ENCODE measurements around the gene DNAH12. TPM values are rescaled to one million over a fixed set of nuclear protein-coding genes. Genes with fewer than 3 reads are reported as not detected.

Gene DNAH12
- total RNA-seq, 6 experiments from 2014 or later: under 0.01 to 0.29 (median 0.18) TPM; not detected in 1

DNA sequence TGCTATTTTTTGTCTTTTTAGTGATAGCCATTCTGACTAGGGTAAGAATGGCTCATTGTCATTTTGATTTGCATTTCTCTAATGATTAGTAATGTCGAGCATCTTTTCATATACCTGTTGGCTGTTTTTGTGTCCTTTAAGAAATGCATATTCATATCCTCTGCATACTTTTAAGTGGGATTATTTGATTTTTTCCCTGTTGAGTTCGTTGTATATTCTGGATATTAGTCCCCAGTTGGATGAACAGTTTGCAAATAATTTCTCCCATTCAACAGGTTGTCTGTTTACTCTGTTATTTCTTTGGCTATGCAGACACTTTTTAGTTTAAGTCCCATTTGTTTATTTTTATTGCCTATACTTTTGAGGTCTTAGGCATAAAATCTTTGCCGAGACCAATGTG, 282.2 kb downstream of the DNAH12 start:
- WGBS (ENCODE audit: insufficient coverage, low coverage, low lambda C conversion rate, missing lambda C conversion rate): 100% methylated on average over 3 of the region's 3 CpGs

DNA sequence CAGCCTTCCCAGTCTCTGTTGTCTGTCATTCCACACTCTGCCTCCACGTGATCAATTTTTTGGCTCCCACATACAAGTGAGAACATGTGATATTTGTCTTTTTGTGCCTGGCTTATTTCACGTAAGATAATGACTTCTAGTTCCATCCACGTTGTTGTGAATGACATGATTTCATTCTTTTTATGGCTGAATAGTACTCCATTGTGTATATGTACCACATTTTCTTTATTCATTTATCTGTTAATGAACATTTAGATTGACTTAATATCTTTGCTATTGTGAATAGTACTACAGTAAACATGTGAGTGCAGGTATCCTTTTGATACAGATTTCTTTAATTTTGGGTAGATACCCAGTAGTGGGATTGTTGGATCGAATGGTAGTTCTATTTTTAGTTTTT, 283.0 kb downstream of the DNAH12 start:
- WGBS (ENCODE audit: insufficient coverage, low coverage, low lambda C conversion rate, missing lambda C conversion rate): 92% methylated on average over 4 of the region's 4 CpGs
- TF ChIP-seq, protein P1, sequence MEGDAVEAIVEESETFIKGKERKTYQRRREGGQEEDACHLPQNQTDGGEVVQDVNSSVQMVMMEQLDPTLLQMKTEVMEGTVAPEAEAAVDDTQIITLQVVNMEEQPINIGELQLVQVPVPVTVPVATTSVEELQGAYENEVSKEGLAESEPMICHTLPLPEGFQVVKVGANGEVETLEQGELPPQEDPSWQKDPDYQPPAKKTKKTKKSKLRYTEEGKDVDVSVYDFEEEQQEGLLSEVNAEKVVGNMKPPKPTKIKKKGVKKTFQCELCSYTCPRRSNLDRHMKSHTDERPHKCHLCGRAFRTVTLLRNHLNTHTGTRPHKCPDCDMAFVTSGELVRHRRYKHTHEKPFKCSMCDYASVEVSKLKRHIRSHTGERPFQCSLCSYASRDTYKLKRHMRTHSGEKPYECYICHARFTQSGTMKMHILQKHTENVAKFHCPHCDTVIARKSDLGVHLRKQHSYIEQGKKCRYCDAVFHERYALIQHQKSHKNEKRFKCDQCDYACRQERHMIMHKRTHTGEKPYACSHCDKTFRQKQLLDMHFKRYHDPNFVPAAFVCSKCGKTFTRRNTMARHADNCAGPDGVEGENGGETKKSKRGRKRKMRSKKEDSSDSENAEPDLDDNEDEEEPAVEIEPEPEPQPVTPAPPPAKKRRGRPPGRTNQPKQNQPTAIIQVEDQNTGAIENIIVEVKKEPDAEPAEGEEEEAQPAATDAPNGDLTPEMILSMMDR (IDR thresholded peaks at IDR 0.05): no peak
- no peak for TF ChIP-seq POLR2A (IDR thresholded peaks at IDR 0.05)
- intact Hi-C loops (cut with DNase I): no loop called here
- no peak overlapping the region for H3K4me3 ChIP-seq
- ATAC-seq (no peak), DNase-seq (no peak)
- H3K36me3 ChIP-seq: peaks cover 0 to 51% (median 28%) of the 10 kb centered on the region in 4 donors
- H3K27me3 ChIP-seq: no peaks in the 10 kb centered on the region
- H3K4me1 ChIP-seq: no peaks in the 10 kb centered on the region
- no peaks in the 10 kb centered on the region for H3K9me3 ChIP-seq
- H3K27ac ChIP-seq: no peak overlapping the region

More for the DNA sequence above, 282.2 kb downstream of the DNAH12 start:
- H3K27ac ChIP-seq: no peak overlapping the region
- TF ChIP-seq, protein P1 (IDR thresholded peaks at IDR 0.05): no peak
- no peak for TF ChIP-seq POLR2A (IDR thresholded peaks at IDR 0.05)
- H3K36me3 ChIP-seq: peaks cover 0 to 48% (median 26%) of the 10 kb centered on the region in 4 donors
- H3K9me3 ChIP-seq: no peaks in the 10 kb centered on the region
- H3K4me1 ChIP-seq: no peaks in the 10 kb centered on the region
- H3K27me3 ChIP-seq: no peaks in the 10 kb centered on the region
- DNase-seq (no peak), ATAC-seq (no peak)
- no peak overlapping the region for H3K4me3 ChIP-seq
- intact Hi-C loops (cut with DNase I): no loop called here

DNA sequence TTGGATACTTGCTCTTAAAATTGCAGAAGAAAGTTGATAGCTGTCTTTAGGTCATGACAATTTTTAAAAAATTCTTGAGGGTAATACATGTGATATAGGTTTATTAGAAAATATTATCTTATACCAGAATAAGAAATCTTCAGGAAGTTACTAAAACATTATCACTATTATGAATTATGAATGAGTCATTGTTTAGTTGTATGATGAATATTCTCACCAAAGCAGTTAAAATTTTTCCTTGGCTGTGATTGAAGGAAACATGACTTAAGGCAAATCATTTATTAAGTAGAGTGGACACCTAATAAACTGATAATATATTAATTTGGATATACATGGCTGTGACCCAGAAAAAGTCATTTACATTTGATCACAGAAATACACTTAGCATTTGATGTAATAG, 286.5 kb downstream of the DNAH12 start:
- intact Hi-C loops (cut with DNase I): no loop called here
- Histone ChIP-seq H3K4me3 (no peak overlapping the region), H3K36me3 (peaks cover 0 to 54% (median 26%) of the 10 kb centered on the region in 4 donors), H3K4me1 (no peaks in the 10 kb centered on the region), H3K9me3 (no peaks in the 10 kb centered on the region), H3K27me3 (no peaks in the 10 kb centered on the region), H3K27ac (no peak overlapping the region)
- DNase-seq: no peak
- TF ChIP-seq, protein P1 (IDR thresholded peaks at IDR 0.05): no peak
- no peak for TF ChIP-seq POLR2A (IDR thresholded peaks at IDR 0.05)
- ATAC-seq: no peak

DNA sequence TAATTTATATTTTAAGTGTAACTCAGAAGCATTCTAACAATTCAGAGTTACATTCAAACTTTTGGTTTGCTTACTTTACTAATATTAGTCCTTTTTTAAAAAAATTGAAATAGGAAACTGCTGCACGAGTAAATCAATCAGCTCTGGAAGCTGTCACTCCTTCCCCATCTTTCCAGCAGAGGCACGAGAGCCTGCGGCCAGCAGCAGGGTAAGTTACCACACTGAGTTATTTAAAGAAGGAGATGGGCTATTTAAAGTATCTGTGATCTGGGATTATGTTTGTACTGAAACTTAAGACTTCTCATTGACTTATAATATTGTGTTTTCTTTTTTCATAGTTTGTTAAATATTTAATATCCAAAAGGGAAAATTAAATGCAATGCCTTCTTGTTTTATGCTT, 287.3 kb downstream of the DNAH12 start:
- DNase-seq (no peak), ATAC-seq (no peak)
- Histone ChIP-seq H3K27ac (no peak overlapping the region), H3K4me3 (no peak overlapping the region), H3K27me3 (no peaks in the 10 kb centered on the region), H3K9me3 (no peaks in the 10 kb centered on the region), H3K4me1 (no peaks in the 10 kb centered on the region), H3K36me3 (peaks cover 0 to 54% (median 27%) of the 10 kb centered on the region in 4 donors)
- WGBS (ENCODE audit: insufficient coverage, low coverage, low lambda C conversion rate, missing lambda C conversion rate): 85% methylated on average over 3 of the region's 3 CpGs
- intact Hi-C loops (cut with DNase I): no loop called here
- no peak for TF ChIP-seq POLR2A (IDR thresholded peaks at IDR 0.05)
- TF ChIP-seq, protein P1 (IDR thresholded peaks at IDR 0.05): no peak

DNA sequence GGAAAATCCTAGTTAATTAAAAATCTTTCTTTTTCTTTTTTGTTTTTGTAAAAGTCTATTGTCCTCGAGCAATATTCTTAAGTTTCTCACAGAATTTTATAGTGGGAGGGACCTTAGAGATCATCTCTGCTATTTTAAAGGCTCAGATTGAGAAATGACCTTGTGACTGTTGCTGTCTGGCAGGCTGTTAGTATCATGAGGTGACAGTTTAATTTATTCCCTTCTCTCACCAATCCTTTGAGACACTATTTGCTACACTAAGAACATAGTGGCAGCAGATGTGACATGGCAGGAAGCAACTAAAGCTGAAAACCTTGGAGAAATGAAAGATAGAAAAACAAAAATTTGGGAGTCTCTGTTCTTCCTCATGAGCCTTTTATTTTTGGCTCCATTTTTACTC, 291.7 kb downstream of the DNAH12 start:
- H3K9me3 ChIP-seq: no peaks in the 10 kb centered on the region
- H3K4me1 ChIP-seq: no peaks in the 10 kb centered on the region
- no peak overlapping the region for H3K27ac ChIP-seq
- TF ChIP-seq, protein P1 (IDR thresholded peaks at IDR 0.05): no peak
- no peak for TF ChIP-seq POLR2A (IDR thresholded peaks at IDR 0.05)
- H3K36me3 ChIP-seq: peaks cover 0 to 37% (median 9%) of the 10 kb centered on the region in 4 donors
- no peak for DNase-seq
- H3K27me3 ChIP-seq: no peaks in the 10 kb centered on the region
- intact Hi-C loops (cut with DNase I): no loop called here
- H3K4me3 ChIP-seq: no peak overlapping the region
- no peak for ATAC-seq
- WGBS (ENCODE audit: insufficient coverage, low coverage, low lambda C conversion rate, missing lambda C conversion rate): 79% methylated on average over 1 of the region's 1 CpG

Data from right lobe of liver (tissue), 6 donors.